Left lung (tissue), 10 donors: ENCODE measurements around the gene ZC3H6. TPM values are rescaled to one million over a fixed set of nuclear protein-coding genes. Genes with fewer than 3 reads are reported as not detected.
"Not testable (repeated sequence)": the region's sequence is repeated elsewhere in the genome, so short reads cannot be mapped to it uniquely, and the experiment has no call there.

ENCODE experiments used
- ATAC-seq: fragments of 200-7000 bp; cut with Tn5 transposase; one replicate; pipeline ENCODE4 v1.9.1; 2020; ENCODE audit warnings: moderate library complexity
- DNase-seq, 4 donors: peaks; one replicate each; pipeline ENCODE4 v3.0.0-alpha.2; 2013 to 2020
- H3K27ac ChIP-seq, 2 donors: fragments of 200-600 bp; sonication (generic) in 1 of 2; one replicate each; pipeline versions ENCODE4 v1.5.0 to v1.8.0; 2020 to 2021
- H3K27me3 ChIP-seq, 2 donors: fragments of 200-600 bp; sonication (generic) in 1 of 2; one replicate each; pipeline versions ENCODE4 v1.5.0 to v1.8.0; 2020 to 2021
- H3K36me3 ChIP-seq, 2 donors: fragments of 200-600 bp; sonication (generic) in 1 of 2; one replicate each; pipeline versions ENCODE4 v1.5.0 to v1.8.0; 2020 to 2021
- H3K4me1 ChIP-seq, 2 donors: fragments of 200-600 bp; one replicate each; pipeline ENCODE4 v1.8.0; 2021
- H3K4me3 ChIP-seq, 2 donors: fragments of 200-600 bp; sonication (generic) in 1 of 2; one replicate each; pipeline versions ENCODE4 v1.5.0 to v1.8.0; 2020 to 2021; ENCODE audit warnings: mild to moderate bottlenecking in 1 of 2
- H3K9me3 ChIP-seq, 2 donors: fragments of 200-600 bp; sonication (generic) in 1 of 2; one replicate each; pipeline versions ENCODE4 v1.5.0 to v1.8.0; 2020 to 2021
- CTCF ChIP-seq, 2 donors: fragments of 200-600 bp; sonication (generic) in 1 of 2; IDR thresholded peaks; one replicate each; pipeline versions ENCODE4 v1.5.0 to v1.8.0; 2021; ENCODE audit warnings: antibody characterized with exemption in 2 of 2
- intact Hi-C, 2 donors: fragments of 100-400 bp; cut with DNase I; formaldehyde crosslinking; loops; one replicate each; pipeline versions ENCODE4 v1.11.2 to v1.14.2; 2022
- polyA plus RNA-seq, 6 donors: library from polyadenylated mRNA; unstranded; fragments of 120-200 nt; gene quantifications; one replicate each; pipeline ENCODE4 v1.2.1, GENCODE V29; 2013; ENCODE audit not compliant: insufficient read length in 6 of 6
- total RNA-seq, 2 donors: library from RNA; stranded (reverse); fragmentation: NEBNext Ultra II Directional; extraction: Animal tissue kit (Norgen Biotek cat#: 25700); gene quantifications; one replicate each; pipeline ENCODE4 v1.2.1, GENCODE V29; 2021
- donor health status: DM: no; HTN: yes; CAD: no.
- donor health status: DM: no; HTN: no; CAD: no.

The ZC3H6 gene
- total and polyA plus RNA-seq, 8 donors: 8.2 to 11.9 (median 9.8) TPM

- Histone ChIP-seq H3K27me3 (no peaks in the 10 kb centered on the region), H3K9me3 (peaks cover 0 to 2% of the 10 kb centered on the region in 2 donors), H3K4me3 (no peak overlapping the region), H3K27ac (no peak overlapping the region), H3K4me1 (peaks cover 8 to 11% of the 10 kb centered on the region in 2 donors), H3K36me3 (no peaks in the 10 kb centered on the region)
- ATAC-seq (no peak), DNase-seq (no peak)
- TF ChIP-seq CTCF (IDR thresholded peaks at IDR 0.05): no peak
- intact Hi-C loops: no loop called here
These were observed 2.0 kb upstream of the ZC3H6 start for GRCh38 chr2:112273349-112273748.

- no peak for TF ChIP-seq CTCF (IDR thresholded peaks at IDR 0.05)
- intact Hi-C loops: no loop called here
- peak overlapping the region; percentile 100 for H3K27ac ChIP-seq
- peak; percentile 86 for ATAC-seq
- H3K4me3 ChIP-seq: peak overlapping the region; percentile 72 to 73
- no peaks in the 10 kb centered on the region for H3K36me3 ChIP-seq
- no peaks in the 10 kb centered on the region for H3K9me3 ChIP-seq
- peak; percentile 90 to 95 (median 92) for DNase-seq
- H3K4me1 ChIP-seq: peaks cover 8 to 12% of the 10 kb centered on the region in 2 donors
- H3K27me3 ChIP-seq: no peaks in the 10 kb centered on the region
These were observed 733 bp downstream of the ZC3H6 start for GRCh38 chr2:112275887-112276773.

- intact Hi-C loops: no loop called here
- Histone ChIP-seq H3K27me3 (no peaks in the 10 kb centered on the region), H3K4me3 (peak overlapping the region; percentile 72 to 73), H3K4me1 (peaks cover 8 to 12% of the 10 kb centered on the region in 2 donors), H3K36me3 (no peaks in the 10 kb centered on the region), H3K27ac (peak overlapping the region in 1 of 2 donors; percentile 100), H3K9me3 (no peaks in the 10 kb centered on the region)
- no peak for TF ChIP-seq CTCF (IDR thresholded peaks at IDR 0.05)
- ATAC-seq (no peak), DNase-seq (no peak)
These were observed 1.6 kb downstream of the ZC3H6 start for GRCh38 chr2:112276954-112277353.

- Histone ChIP-seq H3K4me3 (no peak overlapping the region), H3K9me3 (no peaks in the 10 kb centered on the region), H3K36me3 (no peaks in the 10 kb centered on the region), H3K27me3 (no peaks in the 10 kb centered on the region), H3K4me1 (peaks cover 8 to 12% of the 10 kb centered on the region in 2 donors), H3K27ac (no peak overlapping the region)
- ATAC-seq: no peak
- intact Hi-C loops: no loop called here
- DNase-seq: no peak
- no peak for TF ChIP-seq CTCF (IDR thresholded peaks at IDR 0.05)
These were observed 2.3 kb downstream of the ZC3H6 start for GRCh38 chr2:112277596-112278220.

GRCh38 chr2:112282066-112282465 lies 6.7 kb downstream of the ZC3H6 start:
- H3K4me1 ChIP-seq, H3K27me3 ChIP-seq, ATAC-seq, H3K36me3 ChIP-seq, H3K27ac ChIP-seq, DNase-seq, intact Hi-C loops, H3K4me3 ChIP-seq, H3K9me3 ChIP-seq: not testable (repeated sequence)

- H3K27ac ChIP-seq, H3K4me3 ChIP-seq, DNase-seq, H3K27me3 ChIP-seq, ATAC-seq, H3K9me3 ChIP-seq, H3K4me1 ChIP-seq, H3K36me3 ChIP-seq, intact Hi-C loops: not testable (repeated sequence)
These were observed 8.1 kb downstream of the ZC3H6 start for GRCh38 chr2:112283535-112283934.
